Measurements from ENCODE around the gene BMPR1A. TPM values are rescaled to one million over a fixed set of nuclear protein-coding genes. Genes with fewer than 3 reads are reported as not detected.

BMPR1A gene
- total RNA-seq, 1 donor from 2014 or later: 74.2 TPM

GRCh38 chr10:86815035-86815617 lies 58.7 kb downstream of the BMPR1A start:
- Mint-ChIP-seq H3K4me1 (ENCODE audit: low read depth) (peaks cover 47% of the 10 kb centered on the region), H3K27ac (ENCODE audit: unreplicated experiment) (peak overlapping the region; percentile 53)

GRCh38 chr10:86815640-86816039 lies 59.2 kb downstream of the BMPR1A start:
- H3K27me3 Mint-ChIP-seq (ENCODE audit: low read depth): no peaks in the 10 kb centered on the region
- TF ChIP-seq CTCF (IDR thresholded peaks at IDR 0.05): no peak
- H3K36me3 Mint-ChIP-seq (ENCODE audit: low read depth): peaks cover 7% of the 10 kb centered on the region
- no peaks in the 10 kb centered on the region for H3K9me3 Mint-ChIP-seq (ENCODE audit: low read depth)
- no peak overlapping the region for H3K4me3 Mint-ChIP-seq (ENCODE audit: unreplicated experiment)
- H3K4me1 Mint-ChIP-seq (ENCODE audit: low read depth): peaks cover 50% of the 10 kb centered on the region
- no peak for DNase-seq (ENCODE audit: low spot score)
- H3K27ac Mint-ChIP-seq (ENCODE audit: unreplicated experiment): no peak overlapping the region

More at GRCh38 chr10:86815035-86815617, 58.7 kb downstream of the BMPR1A start:
- H3K4me3 Mint-ChIP-seq (ENCODE audit: unreplicated experiment): no peak overlapping the region
- TF ChIP-seq CTCF (IDR thresholded peaks at IDR 0.05): no peak
- H3K36me3 Mint-ChIP-seq (ENCODE audit: low read depth): peaks cover 7% of the 10 kb centered on the region
- no peaks in the 10 kb centered on the region for H3K27me3 Mint-ChIP-seq (ENCODE audit: low read depth)
- no peaks in the 10 kb centered on the region for H3K9me3 Mint-ChIP-seq (ENCODE audit: low read depth)
- no peak for DNase-seq (ENCODE audit: low spot score)

GRCh38 chr10:86817246-86817645 lies 60.8 kb downstream of the BMPR1A start:
- peaks cover 4% of the 10 kb centered on the region for H3K36me3 Mint-ChIP-seq (ENCODE audit: low read depth)
- H3K9me3 Mint-ChIP-seq (ENCODE audit: low read depth): no peaks in the 10 kb centered on the region
- TF ChIP-seq CTCF (IDR thresholded peaks at IDR 0.05): no peak
- no peak overlapping the region for H3K27ac Mint-ChIP-seq (ENCODE audit: unreplicated experiment)
- H3K4me1 Mint-ChIP-seq (ENCODE audit: low read depth): peaks cover 55% of the 10 kb centered on the region
- no peaks in the 10 kb centered on the region for H3K27me3 Mint-ChIP-seq (ENCODE audit: low read depth)
- H3K4me3 Mint-ChIP-seq (ENCODE audit: unreplicated experiment): no peak overlapping the region
- no peak for DNase-seq (ENCODE audit: low spot score)

GRCh38 chr10:86819567-86819966 lies 63.1 kb downstream of the BMPR1A start:
- Mint-ChIP-seq H3K36me3 (ENCODE audit: low read depth) (peaks cover 4% of the 10 kb centered on the region), H3K27ac (ENCODE audit: unreplicated experiment) (no peak overlapping the region), H3K9me3 (ENCODE audit: low read depth) (no peaks in the 10 kb centered on the region), H3K27me3 (ENCODE audit: low read depth) (no peaks in the 10 kb centered on the region), H3K4me3 (ENCODE audit: unreplicated experiment) (no peak overlapping the region), H3K4me1 (ENCODE audit: low read depth) (peaks cover 41% of the 10 kb centered on the region)
- no peak for DNase-seq (ENCODE audit: low spot score)
- TF ChIP-seq CTCF (IDR thresholded peaks at IDR 0.05): no peak

- Mint-ChIP-seq H3K27ac (ENCODE audit: unreplicated experiment) (no peak overlapping the region), H3K4me3 (ENCODE audit: unreplicated experiment) (no peak overlapping the region), H3K9me3 (ENCODE audit: low read depth) (no peaks in the 10 kb centered on the region), H3K36me3 (ENCODE audit: low read depth) (peaks cover 4% of the 10 kb centered on the region), H3K27me3 (ENCODE audit: low read depth) (no peaks in the 10 kb centered on the region), H3K4me1 (ENCODE audit: low read depth) (peaks cover 32% of the 10 kb centered on the region)
- no peak for DNase-seq (ENCODE audit: low spot score)
- no peak for TF ChIP-seq CTCF (IDR thresholded peaks at IDR 0.05)
Observed at GRCh38 chr10:86820509-86820908, 64.1 kb downstream of the BMPR1A start.

Data from chondrocyte (in vitro differentiated cells).